Bronchial epithelial cell (primary cell): ENCODE data around the gene MBD2. TPM values are rescaled to one million over a fixed set of nuclear protein-coding genes. Genes with fewer than 3 reads are reported as not detected.
"Not testable (repeated sequence)": the region's sequence is repeated elsewhere in the genome, so short reads cannot be mapped to it uniquely, and the experiment has no call there.

Experiments used
- DNase-seq: peaks from one replicate; pipeline ENCODE4 v3.0.0-alpha.2; 2010; ENCODE audit warnings: low read depth
- FAIRE-seq: peaks from 2 replicates; lab custom pipeline; 2011; peaks lifted over from hg19 to GRCh38; lab: Jason Lieb, UNC
- H3K27me3 ChIP-seq: 2 replicates; pipeline ENCODE4 v1.5.1; 2011; ENCODE audit warnings: low read length; ENCODE audit not compliant: control insufficient read depth, insufficient read depth
- H3K36me3 ChIP-seq: 2 replicates; pipeline ENCODE4 v1.5.1; 2011; ENCODE audit warnings: low read length; ENCODE audit not compliant: control insufficient read depth, insufficient read depth
- H3K4me3 ChIP-seq: 2 replicates; pipeline ENCODE4 v1.5.1; 2011; ENCODE audit warnings: mild to moderate bottlenecking, low read depth, low read length, control low read depth
- total RNA-seq: library from RNA; depleted of rRNA; stranded (reverse); fragments of >200 nt; gene quantifications from 2 replicates; pipeline ENCODE4 v1.2.1, GENCODE V29; 2014
- TF ChIP-seq, protein P1 (sequence below): IDR thresholded peaks from 2 replicates; pipeline ENCODE4 v1.5.1; 2011; ENCODE audit warnings: mild to moderate bottlenecking, moderate library complexity, low read length, control low read depth, inconsistent platforms; ENCODE audit not compliant: insufficient read depth, severe bottlenecking

Gene MBD2
- total RNA-seq, 1 donor from 2014 or later = 36.3 TPM

DNA sequence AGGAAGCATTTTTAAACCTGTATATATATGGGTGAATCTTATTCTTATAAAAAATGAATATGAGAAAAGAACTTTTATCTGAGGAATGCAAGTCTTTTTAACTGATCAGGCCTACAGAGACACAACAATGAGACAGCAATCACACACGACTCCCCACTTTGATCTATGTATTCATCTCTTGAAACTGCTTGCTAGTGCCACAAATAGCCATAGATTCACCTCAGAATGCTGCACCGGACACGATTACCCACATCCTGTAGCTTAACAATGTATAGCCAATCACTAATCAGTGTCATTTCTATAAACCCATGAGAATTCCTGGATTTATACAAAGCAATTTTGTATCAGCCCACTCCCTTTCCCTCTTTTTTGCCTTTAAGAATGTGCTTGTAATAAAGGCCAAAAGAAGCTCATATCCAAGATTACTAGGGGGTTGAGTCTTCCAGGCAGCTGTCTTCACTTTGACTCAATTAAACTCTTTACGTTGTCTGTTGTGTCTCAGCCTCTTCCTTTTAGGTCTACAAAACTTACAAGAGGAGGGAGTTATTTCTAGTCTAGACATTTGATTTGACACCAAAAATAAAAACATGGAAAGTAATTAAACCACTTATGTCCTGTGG is 94.9 kb downstream of the MBD2 start:
- FAIRE-seq (no peak), DNase-seq (no peak)
- TF ChIP-seq, protein P1, sequence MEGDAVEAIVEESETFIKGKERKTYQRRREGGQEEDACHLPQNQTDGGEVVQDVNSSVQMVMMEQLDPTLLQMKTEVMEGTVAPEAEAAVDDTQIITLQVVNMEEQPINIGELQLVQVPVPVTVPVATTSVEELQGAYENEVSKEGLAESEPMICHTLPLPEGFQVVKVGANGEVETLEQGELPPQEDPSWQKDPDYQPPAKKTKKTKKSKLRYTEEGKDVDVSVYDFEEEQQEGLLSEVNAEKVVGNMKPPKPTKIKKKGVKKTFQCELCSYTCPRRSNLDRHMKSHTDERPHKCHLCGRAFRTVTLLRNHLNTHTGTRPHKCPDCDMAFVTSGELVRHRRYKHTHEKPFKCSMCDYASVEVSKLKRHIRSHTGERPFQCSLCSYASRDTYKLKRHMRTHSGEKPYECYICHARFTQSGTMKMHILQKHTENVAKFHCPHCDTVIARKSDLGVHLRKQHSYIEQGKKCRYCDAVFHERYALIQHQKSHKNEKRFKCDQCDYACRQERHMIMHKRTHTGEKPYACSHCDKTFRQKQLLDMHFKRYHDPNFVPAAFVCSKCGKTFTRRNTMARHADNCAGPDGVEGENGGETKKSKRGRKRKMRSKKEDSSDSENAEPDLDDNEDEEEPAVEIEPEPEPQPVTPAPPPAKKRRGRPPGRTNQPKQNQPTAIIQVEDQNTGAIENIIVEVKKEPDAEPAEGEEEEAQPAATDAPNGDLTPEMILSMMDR = no peak
- Histone ChIP-seq H3K36me3 (no peaks in the 10 kb centered on the region), H3K27me3 (no peaks in the 10 kb centered on the region), H3K4me3 (no peak overlapping the region)

DNA sequence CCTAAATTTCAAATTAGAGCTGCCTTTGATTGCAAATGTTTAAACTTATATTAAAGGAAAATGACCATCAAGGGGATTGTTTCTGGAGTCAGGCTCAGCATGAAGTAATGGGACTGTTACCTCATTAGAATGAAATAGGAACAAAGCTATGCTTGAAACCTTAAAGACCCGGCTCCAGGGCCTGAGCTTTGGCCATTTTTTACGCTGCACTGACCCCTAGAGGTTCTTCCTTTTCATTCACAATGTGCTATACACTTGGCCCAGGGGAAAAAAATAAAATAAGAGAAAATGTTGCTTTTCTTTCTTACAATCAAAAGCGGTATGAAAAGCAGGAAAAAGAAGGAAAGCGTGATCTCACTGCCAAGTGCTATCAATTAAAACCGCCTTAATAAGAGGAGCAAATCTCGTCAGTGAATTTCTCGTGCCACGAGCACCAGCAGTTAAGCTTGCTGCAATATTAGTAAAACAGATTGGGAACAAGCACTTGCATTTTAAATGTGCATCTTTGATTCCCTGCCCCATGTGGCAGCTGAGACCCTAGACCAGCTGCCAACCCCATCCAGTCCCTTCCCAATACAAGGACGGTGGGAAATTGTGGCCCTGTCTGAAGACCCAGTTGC is 96.6 kb downstream of the MBD2 start:
- Histone ChIP-seq H3K36me3 (no peaks in the 10 kb centered on the region), H3K27me3 (no peaks in the 10 kb centered on the region), H3K4me3 (no peak overlapping the region)
- peak; percentile 46 for DNase-seq
- no peak for FAIRE-seq
- TF ChIP-seq, protein P1 = peak; percentile 57

DNA sequence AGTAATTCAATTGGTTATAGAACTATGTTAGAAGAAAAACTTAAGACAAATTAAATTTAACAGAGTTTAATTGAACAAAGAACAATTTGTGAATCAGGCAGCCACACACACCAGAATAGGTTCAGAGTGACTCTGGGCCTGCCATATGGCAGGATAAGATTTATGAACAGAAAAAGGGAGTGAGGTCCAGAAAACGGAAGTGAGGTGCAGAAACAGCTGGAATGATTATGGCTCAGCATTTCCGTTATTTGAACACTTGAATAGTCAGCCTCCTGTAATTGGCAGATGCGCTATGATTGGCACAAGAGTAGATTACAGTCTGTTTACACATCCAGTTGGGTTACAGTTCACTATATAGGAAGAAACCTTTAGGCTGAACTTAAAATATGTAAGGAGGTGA is 99.0 kb downstream of the MBD2 start:
- H3K27me3 ChIP-seq = no peaks in the 10 kb centered on the region
- no peak for FAIRE-seq
- no peak for DNase-seq
- no peaks in the 10 kb centered on the region for H3K36me3 ChIP-seq
- TF ChIP-seq, protein P1 = no peak
- H3K4me3 ChIP-seq = no peak overlapping the region

DNA sequence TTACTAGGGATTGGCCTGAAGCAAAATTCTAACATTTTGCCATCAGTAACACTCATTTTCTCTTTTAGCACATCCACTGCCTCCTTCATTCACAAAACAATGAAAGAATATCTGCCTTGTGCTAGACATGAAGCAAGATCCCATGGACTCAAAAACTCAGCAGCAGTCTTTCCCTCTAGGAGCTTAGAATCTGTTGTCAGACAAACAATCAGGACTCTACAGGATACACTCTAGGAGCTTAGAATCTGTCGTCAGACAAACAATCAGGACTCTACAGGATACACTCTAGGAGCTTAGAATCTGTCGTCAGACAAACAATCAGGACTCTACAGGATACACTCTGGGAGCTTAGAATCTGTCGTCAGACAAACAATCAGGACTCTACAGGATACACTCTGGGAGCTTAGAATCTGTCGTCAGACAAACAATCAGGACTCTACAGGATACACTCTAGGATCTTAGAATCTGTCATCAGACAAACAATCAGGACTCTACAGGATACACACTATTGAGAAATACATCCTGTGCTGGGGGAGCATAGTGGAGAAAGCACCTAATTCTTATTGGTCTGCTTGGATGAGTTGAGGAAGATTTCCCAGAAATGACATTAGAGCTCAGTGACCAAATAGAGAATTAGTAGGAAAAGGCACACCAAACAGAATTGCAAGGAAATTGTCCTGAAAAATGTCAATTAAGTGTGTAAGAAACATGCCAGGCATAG is 100.6 kb downstream of the MBD2 start:
- peak; percentile 40 for FAIRE-seq
- H3K36me3 ChIP-seq, H3K4me3 ChIP-seq, H3K27me3 ChIP-seq, DNase-seq: not testable (repeated sequence)

DNA sequence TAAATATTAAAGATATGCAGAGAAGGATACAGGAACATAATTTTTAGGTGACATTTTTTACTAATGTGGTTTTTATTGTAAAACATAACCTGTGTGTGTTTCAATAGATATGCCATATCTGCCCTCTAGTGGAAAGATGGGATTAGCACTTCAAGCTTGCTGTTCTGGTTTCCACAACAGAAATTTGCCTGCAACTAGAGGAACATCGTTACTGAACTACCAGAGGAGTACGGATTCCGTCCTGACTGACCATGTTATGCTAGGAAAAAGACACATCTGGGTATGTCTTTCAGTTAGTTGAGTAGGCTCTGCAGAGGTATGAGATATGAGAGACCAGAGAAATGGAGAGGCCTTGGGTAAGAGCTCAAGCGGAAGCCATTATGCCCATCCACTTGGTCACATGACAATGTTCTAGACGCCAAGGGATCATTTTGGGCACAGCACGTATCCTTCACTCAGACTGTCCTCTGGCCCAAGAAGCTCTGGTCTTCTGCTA is 104.9 kb downstream of the MBD2 start:
- Histone ChIP-seq H3K27me3 (no peaks in the 10 kb centered on the region), H3K4me3 (no peak overlapping the region), H3K36me3 (no peaks in the 10 kb centered on the region)
- peak; percentile 72 for DNase-seq
- TF ChIP-seq, protein P1 = peak; percentile 65
- FAIRE-seq = peak; percentile 50
